HG03103 (cell line): Measurements from ENCODE around the gene FGGY.

Experiments used
- ATAC-seq: cut with Tn5 transposase; IDR thresholded peaks from one replicate; pipeline ENCODE4 v1.9.1; 2021; ENCODE audit warnings: low read depth; ENCODE audit not compliant: unreplicated experiment

Gene FGGY

GRCh38 chr1:59666106-59666505, 369.2 kb downstream of the FGGY start:
- no peak for ATAC-seq

- ATAC-seq: no peak
Measured at GRCh38 chr1:59667020-59667419, 370.1 kb downstream of the FGGY start.

GRCh38 chr1:59669752-59670312, 372.9 kb downstream of the FGGY start:
- no peak for ATAC-seq

GRCh38 chr1:59670662-59671061, 373.8 kb downstream of the FGGY start:
- no peak for ATAC-seq

GRCh38 chr1:59671066-59671952, 374.4 kb downstream of the FGGY start:
- ATAC-seq: no peak

- ATAC-seq: no peak
Measured at GRCh38 chr1:59671953-59672305, 375.0 kb downstream of the FGGY start.

- ATAC-seq: no peak
Measured at GRCh38 chr1:59672851-59673572, 376.1 kb downstream of the FGGY start.

- no peak for ATAC-seq
Measured at GRCh38 chr1:59673573-59674450, 376.9 kb downstream of the FGGY start.

GRCh38 chr1:59674595-59674994, 377.7 kb downstream of the FGGY start:
- no peak for ATAC-seq

GRCh38 chr1:59675936-59676335, 379.0 kb downstream of the FGGY start:
- no peak for ATAC-seq

- ATAC-seq: no peak
Measured at GRCh38 chr1:59678040-59678439, 381.1 kb downstream of the FGGY start.

GRCh38 chr1:59678493-59679228, 381.8 kb downstream of the FGGY start:
- ATAC-seq: no peak

- ATAC-seq: no peak
Measured at GRCh38 chr1:59680044-59680443, 383.1 kb downstream of the FGGY start.

- no peak for ATAC-seq
Measured at GRCh38 chr1:59682396-59683080, 385.6 kb downstream of the FGGY start.

GRCh38 chr1:59683197-59683596, 386.3 kb downstream of the FGGY start:
- ATAC-seq: no peak

- ATAC-seq: no peak
Measured at GRCh38 chr1:59684698-59685097, 387.8 kb downstream of the FGGY start.

- ATAC-seq: no peak
Measured at GRCh38 chr1:59685101-59685500, 388.2 kb downstream of the FGGY start.

GRCh38 chr1:59685666-59686065, 388.8 kb downstream of the FGGY start:
- ATAC-seq: no peak

GRCh38 chr1:59686170-59686569, 389.3 kb downstream of the FGGY start:
- no peak for ATAC-seq
